ENCODE measurements around the gene MRPL2.

The MRPL2 gene

GRCh38 chr6:43062818-43063217 is 3.6 kb upstream of the MRPL2 start:
- no peaks in the 10 kb centered on the region for H3K9me3 ChIP-seq (ENCODE audit: control insufficient read depth, insufficient read depth, low read length)
- no CpG with 5 or more reads among the region's 12 CpGs for WGBS (ENCODE audit: insufficient coverage, insufficient read length)
- peaks cover 4% of the 10 kb centered on the region; the same call in 1 of the 2 replicates for H3K36me3 ChIP-seq (ENCODE audit: control insufficient read depth, insufficient read depth, low read length)
- H3K4me3 ChIP-seq (ENCODE audit: low read length), result no peak overlapping the region
- no peaks in the 10 kb centered on the region for H3K27me3 ChIP-seq (ENCODE audit: control insufficient read depth, insufficient read depth, low read length)
- H3K4me1 ChIP-seq (ENCODE audit: control insufficient read depth, insufficient read depth, low read length), result no peaks in the 10 kb centered on the region
- H3K27ac ChIP-seq (ENCODE audit: low read length), result no peak overlapping the region
- no peak for DNase-seq (ENCODE audit: low read depth, low spot score)

- H3K27me3 ChIP-seq (ENCODE audit: control insufficient read depth, insufficient read depth, low read length), result no peaks in the 10 kb centered on the region
- no CpG with 5 or more reads among the region's 2 CpGs for WGBS (ENCODE audit: insufficient coverage, insufficient read length)
- H3K36me3 ChIP-seq (ENCODE audit: control insufficient read depth, insufficient read depth, low read length), result peaks cover 4% of the 10 kb centered on the region; the same call in 1 of the 2 replicates
- no peaks in the 10 kb centered on the region for H3K9me3 ChIP-seq (ENCODE audit: control insufficient read depth, insufficient read depth, low read length)
- H3K4me1 ChIP-seq (ENCODE audit: control insufficient read depth, insufficient read depth, low read length), result no peaks in the 10 kb centered on the region
- DNase-seq (ENCODE audit: low read depth, low spot score), result no peak
- H3K27ac ChIP-seq (ENCODE audit: low read length), result no peak overlapping the region
- H3K4me3 ChIP-seq (ENCODE audit: low read length), result no peak overlapping the region
These were observed 2.6 kb upstream of the MRPL2 start for GRCh38 chr6:43061861-43062260.

GRCh38 chr6:43060755-43061633 is 1.8 kb upstream of the MRPL2 start:
- H3K4me3 ChIP-seq (ENCODE audit: low read length), result no peak overlapping the region
- no CpG with 5 or more reads among the region's 12 CpGs for WGBS (ENCODE audit: insufficient coverage, insufficient read length)
- no peak for DNase-seq (ENCODE audit: low read depth, low spot score)

GRCh38 chr6:43060034-43060754 is 960 bp upstream of the MRPL2 start:
- Histone ChIP-seq H3K36me3 (ENCODE audit: control insufficient read depth, insufficient read depth, low read length) (0 out of 2 replicates have a peak, but pooled peaks cover 3% of the 10 kb centered on the region), H3K27ac (ENCODE audit: low read length) (no peak overlapping the region), H3K27me3 (ENCODE audit: control insufficient read depth, insufficient read depth, low read length) (no peaks in the 10 kb centered on the region), H3K9me3 (ENCODE audit: control insufficient read depth, insufficient read depth, low read length) (no peaks in the 10 kb centered on the region), H3K4me1 (ENCODE audit: control insufficient read depth, insufficient read depth, low read length) (no peaks in the 10 kb centered on the region), H3K4me3 (ENCODE audit: low read length) (peak overlapping the region; percentile 62; the same call in 1 of the 2 replicates)
- no CpG with 5 or more reads among the region's 15 CpGs for WGBS (ENCODE audit: insufficient coverage, insufficient read length)
- no peak for DNase-seq (ENCODE audit: low read depth, low spot score)

More at GRCh38 chr6:43060755-43061633, 1.8 kb upstream of the MRPL2 start:
- Histone ChIP-seq H3K36me3 (ENCODE audit: control insufficient read depth, insufficient read depth, low read length) (0 out of 2 replicates have a peak, but pooled peaks cover 3% of the 10 kb centered on the region), H3K27ac (ENCODE audit: low read length) (no peak overlapping the region), H3K9me3 (ENCODE audit: control insufficient read depth, insufficient read depth, low read length) (no peaks in the 10 kb centered on the region), H3K4me1 (ENCODE audit: control insufficient read depth, insufficient read depth, low read length) (no peaks in the 10 kb centered on the region), H3K27me3 (ENCODE audit: control insufficient read depth, insufficient read depth, low read length) (no peaks in the 10 kb centered on the region)

- Histone ChIP-seq H3K36me3 (ENCODE audit: control insufficient read depth, insufficient read depth, low read length) (0 out of 2 replicates have a peak, but pooled peaks cover 3% of the 10 kb centered on the region), H3K27ac (ENCODE audit: low read length) (no peak overlapping the region), H3K27me3 (ENCODE audit: control insufficient read depth, insufficient read depth, low read length) (no peaks in the 10 kb centered on the region), H3K9me3 (ENCODE audit: control insufficient read depth, insufficient read depth, low read length) (no peaks in the 10 kb centered on the region), H3K4me3 (ENCODE audit: low read length) (peak overlapping the region; percentile 56; the same call in 1 of the 2 replicates), H3K4me1 (ENCODE audit: control insufficient read depth, insufficient read depth, low read length) (no peaks in the 10 kb centered on the region)
- WGBS (ENCODE audit: insufficient coverage, insufficient read length), result no CpG with 5 or more reads among the region's 1 CpG
- no peak for DNase-seq (ENCODE audit: low read depth, low spot score)
These were observed 703 bp downstream of the MRPL2 start for GRCh38 chr6:43058531-43058930.

- Histone ChIP-seq H3K4me3 (ENCODE audit: low read length) (no peak overlapping the region), H3K27ac (ENCODE audit: low read length) (no peak overlapping the region), H3K9me3 (ENCODE audit: control insufficient read depth, insufficient read depth, low read length) (no peaks in the 10 kb centered on the region), H3K4me1 (ENCODE audit: control insufficient read depth, insufficient read depth, low read length) (0 out of 2 replicates have a peak, but pooled peaks cover 1% of the 10 kb centered on the region), H3K36me3 (ENCODE audit: control insufficient read depth, insufficient read depth, low read length) (peaks cover 6% of the 10 kb centered on the region; the same call in 1 of the 2 replicates), H3K27me3 (ENCODE audit: control insufficient read depth, insufficient read depth, low read length) (no peaks in the 10 kb centered on the region)
- no CpG with 5 or more reads among the region's 8 CpGs for WGBS (ENCODE audit: insufficient coverage, insufficient read length)
- no peak for DNase-seq (ENCODE audit: low read depth, low spot score)
These were observed 3.3 kb downstream of the MRPL2 start for GRCh38 chr6:43055966-43056365.

- Histone ChIP-seq H3K4me1 (ENCODE audit: control insufficient read depth, insufficient read depth, low read length) (0 out of 2 replicates have a peak, but pooled peaks cover 1% of the 10 kb centered on the region), H3K4me3 (ENCODE audit: low read length) (no peak overlapping the region), H3K9me3 (ENCODE audit: control insufficient read depth, insufficient read depth, low read length) (no peaks in the 10 kb centered on the region), H3K27ac (ENCODE audit: low read length) (no peak overlapping the region), H3K36me3 (ENCODE audit: control insufficient read depth, insufficient read depth, low read length) (peaks cover 12% of the 10 kb centered on the region), H3K27me3 (ENCODE audit: control insufficient read depth, insufficient read depth, low read length) (no peaks in the 10 kb centered on the region)
- WGBS (ENCODE audit: insufficient coverage, insufficient read length), result no CpG with 5 or more reads among the region's 17 CpGs
- no peak for DNase-seq (ENCODE audit: low read depth, low spot score)
These were observed 4.9 kb downstream of the MRPL2 start for GRCh38 chr6:43054206-43054943.

- H3K27me3 ChIP-seq (ENCODE audit: control insufficient read depth, insufficient read depth, low read length), result no peaks in the 10 kb centered on the region
- peak; percentile 66 for DNase-seq (ENCODE audit: low read depth, low spot score)
- H3K9me3 ChIP-seq (ENCODE audit: control insufficient read depth, insufficient read depth, low read length), result no peaks in the 10 kb centered on the region
- H3K4me1 ChIP-seq (ENCODE audit: control insufficient read depth, insufficient read depth, low read length), result 0 out of 2 replicates have a peak, but pooled peaks cover 1% of the 10 kb centered on the region
- H3K4me3 ChIP-seq (ENCODE audit: low read length), result peak within 1 kb of the TSS; percentile 53; the same call in 1 of the 2 replicates
- H3K27ac ChIP-seq (ENCODE audit: low read length), result no peak within 1 kb of the TSS
- peaks cover 12% of the 10 kb centered on the region for H3K36me3 ChIP-seq (ENCODE audit: control insufficient read depth, insufficient read depth, low read length)
- 100% methylated on average over 1 of the region's 45 CpGs for WGBS (ENCODE audit: insufficient coverage, insufficient read length)
These were observed 5.6 kb downstream of the MRPL2 start, which contains the start of gene CUL7 for GRCh38 chr6:43053545-43054205. CUL7 (minus strand) TSS chr6:43053851; CDS start chr6:43052788, 1,063 bp downstream.

- no peak overlapping the region for H3K27ac ChIP-seq (ENCODE audit: low read length)
- 0 out of 2 replicates have a peak, but pooled peaks cover 1% of the 10 kb centered on the region for H3K4me1 ChIP-seq (ENCODE audit: control insufficient read depth, insufficient read depth, low read length)
- H3K27me3 ChIP-seq (ENCODE audit: control insufficient read depth, insufficient read depth, low read length), result no peaks in the 10 kb centered on the region
- DNase-seq (ENCODE audit: low read depth, low spot score), result no peak
- peaks cover 12% of the 10 kb centered on the region for H3K36me3 ChIP-seq (ENCODE audit: control insufficient read depth, insufficient read depth, low read length)
- H3K9me3 ChIP-seq (ENCODE audit: control insufficient read depth, insufficient read depth, low read length), result no peaks in the 10 kb centered on the region
- H3K4me3 ChIP-seq (ENCODE audit: low read length), result peak overlapping the region; percentile 53; the same call in 1 of the 2 replicates
- WGBS (ENCODE audit: insufficient coverage, insufficient read length), result no CpG with 5 or more reads among the region's 22 CpGs
These were observed 6.2 kb downstream of the MRPL2 start for GRCh38 chr6:43052842-43053544.

All from iPS DF 6.9 (cell line).